ENCODE results near the gene MLLT1. TPM values are rescaled to one million over a fixed set of nuclear protein-coding genes. Genes with fewer than 3 reads are reported as not detected.
A peak's percentile ranks its signal among the peaks of the same experiment; 100 is the strongest.

Gene MLLT1
- total RNA-seq, 1 donor from 2014 or later, result 59.2 TPM

DNA sequence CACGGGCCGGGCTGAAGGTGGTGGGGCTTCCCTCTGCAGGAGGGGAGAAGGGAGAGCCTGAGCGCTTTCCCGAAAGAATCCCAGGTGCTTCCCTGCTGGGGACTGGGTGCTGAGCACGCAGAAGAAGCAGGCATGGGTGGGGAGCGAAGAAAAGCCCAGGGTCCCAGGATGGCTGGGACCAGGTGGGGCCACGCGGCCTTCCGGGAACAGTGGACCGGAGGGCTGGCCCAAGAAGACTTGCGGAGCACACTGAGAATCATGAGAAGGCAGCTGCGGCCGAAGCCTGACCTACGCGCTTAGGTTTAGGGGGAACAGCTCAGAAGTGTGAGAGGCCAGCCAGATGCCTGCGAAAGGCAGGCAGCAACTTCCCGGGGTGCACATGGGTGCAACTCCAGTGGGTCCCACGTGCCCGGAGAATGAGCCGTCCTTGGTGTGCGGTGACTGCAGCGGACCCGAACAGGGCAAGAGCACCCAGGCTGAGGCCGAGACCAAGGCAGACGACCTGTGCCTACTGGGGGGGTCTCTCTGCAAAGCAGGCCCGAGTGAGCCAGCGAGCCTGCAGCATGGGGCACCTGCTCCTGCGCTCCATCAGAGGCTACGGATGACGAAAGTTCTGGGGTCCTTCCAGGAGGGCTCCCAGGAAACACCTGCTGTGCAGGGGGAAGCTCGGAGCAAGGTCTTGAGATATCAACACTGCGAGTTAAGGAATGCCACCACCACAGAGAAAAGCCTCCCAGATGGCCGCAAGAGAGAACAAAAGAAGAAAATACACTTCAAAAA lies 52.4 kb downstream of the MLLT1 start:
- Mint-ChIP-seq H3K4me3 (ENCODE audit: unreplicated experiment) (no peak overlapping the region), H3K27ac (ENCODE audit: unreplicated experiment) (peak overlapping the region; percentile 61), H3K36me3 (ENCODE audit: low read depth, unreplicated experiment) (peaks cover 31% of the 10 kb centered on the region), H3K27me3 (ENCODE audit: unreplicated experiment) (peaks cover 28% of the 10 kb centered on the region), H3K4me1 (ENCODE audit: unreplicated experiment) (peaks cover 4% of the 10 kb centered on the region), H3K9me3 (ENCODE audit: unreplicated experiment) (no peaks in the 10 kb centered on the region)
- no peak for DNase-seq (ENCODE audit: low spot score)
- TF ChIP-seq, protein P1, sequence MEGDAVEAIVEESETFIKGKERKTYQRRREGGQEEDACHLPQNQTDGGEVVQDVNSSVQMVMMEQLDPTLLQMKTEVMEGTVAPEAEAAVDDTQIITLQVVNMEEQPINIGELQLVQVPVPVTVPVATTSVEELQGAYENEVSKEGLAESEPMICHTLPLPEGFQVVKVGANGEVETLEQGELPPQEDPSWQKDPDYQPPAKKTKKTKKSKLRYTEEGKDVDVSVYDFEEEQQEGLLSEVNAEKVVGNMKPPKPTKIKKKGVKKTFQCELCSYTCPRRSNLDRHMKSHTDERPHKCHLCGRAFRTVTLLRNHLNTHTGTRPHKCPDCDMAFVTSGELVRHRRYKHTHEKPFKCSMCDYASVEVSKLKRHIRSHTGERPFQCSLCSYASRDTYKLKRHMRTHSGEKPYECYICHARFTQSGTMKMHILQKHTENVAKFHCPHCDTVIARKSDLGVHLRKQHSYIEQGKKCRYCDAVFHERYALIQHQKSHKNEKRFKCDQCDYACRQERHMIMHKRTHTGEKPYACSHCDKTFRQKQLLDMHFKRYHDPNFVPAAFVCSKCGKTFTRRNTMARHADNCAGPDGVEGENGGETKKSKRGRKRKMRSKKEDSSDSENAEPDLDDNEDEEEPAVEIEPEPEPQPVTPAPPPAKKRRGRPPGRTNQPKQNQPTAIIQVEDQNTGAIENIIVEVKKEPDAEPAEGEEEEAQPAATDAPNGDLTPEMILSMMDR (IDR thresholded peaks at IDR 0.05; ENCODE audit: unreplicated experiment), result no peak

DNA sequence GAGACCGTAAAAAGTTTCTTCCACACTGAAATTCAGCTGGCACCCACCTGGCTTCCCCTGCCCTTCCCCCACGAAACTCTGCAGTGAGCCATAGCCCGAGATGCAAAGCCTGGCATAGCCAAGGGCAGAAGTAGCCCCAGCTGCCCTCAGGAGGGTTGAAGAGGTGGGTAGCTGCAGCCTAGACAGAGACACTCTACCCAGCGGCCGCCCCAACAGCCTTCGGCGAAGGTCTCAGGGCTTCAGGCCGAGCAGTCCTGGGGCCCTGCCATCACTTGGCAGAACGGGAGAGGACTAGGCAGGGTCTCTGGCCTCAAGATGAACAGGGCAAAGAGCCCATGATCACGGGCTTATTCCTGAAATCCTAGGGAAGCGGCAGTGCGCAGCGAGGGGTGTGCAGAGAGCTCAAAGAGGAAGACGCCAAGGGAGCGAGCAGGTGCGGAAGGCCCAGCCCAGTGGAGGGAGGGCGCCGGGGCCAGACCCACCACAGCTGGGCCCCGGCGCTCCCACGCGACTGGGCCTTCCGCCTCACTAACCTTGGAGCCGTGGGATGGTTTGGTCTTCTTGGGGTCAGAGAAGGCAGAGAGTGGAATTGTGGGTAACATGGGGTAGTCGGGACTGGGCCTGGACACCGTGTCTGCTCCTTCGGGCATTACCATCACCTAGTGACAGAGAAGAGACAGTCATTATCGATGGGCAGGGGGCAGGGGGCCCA lies 53.2 kb downstream of the MLLT1 start:
- Mint-ChIP-seq H3K9me3 (ENCODE audit: unreplicated experiment) (no peaks in the 10 kb centered on the region), H3K27ac (ENCODE audit: unreplicated experiment) (no peak overlapping the region), H3K27me3 (ENCODE audit: unreplicated experiment) (peaks cover 23% of the 10 kb centered on the region), H3K4me1 (ENCODE audit: unreplicated experiment) (peaks cover 4% of the 10 kb centered on the region), H3K36me3 (ENCODE audit: low read depth, unreplicated experiment) (peaks cover 31% of the 10 kb centered on the region), H3K4me3 (ENCODE audit: unreplicated experiment) (no peak overlapping the region)
- TF ChIP-seq, protein P1 (IDR thresholded peaks at IDR 0.05; ENCODE audit: unreplicated experiment), result no peak
- DNase-seq (ENCODE audit: low spot score), result no peak

DNA sequence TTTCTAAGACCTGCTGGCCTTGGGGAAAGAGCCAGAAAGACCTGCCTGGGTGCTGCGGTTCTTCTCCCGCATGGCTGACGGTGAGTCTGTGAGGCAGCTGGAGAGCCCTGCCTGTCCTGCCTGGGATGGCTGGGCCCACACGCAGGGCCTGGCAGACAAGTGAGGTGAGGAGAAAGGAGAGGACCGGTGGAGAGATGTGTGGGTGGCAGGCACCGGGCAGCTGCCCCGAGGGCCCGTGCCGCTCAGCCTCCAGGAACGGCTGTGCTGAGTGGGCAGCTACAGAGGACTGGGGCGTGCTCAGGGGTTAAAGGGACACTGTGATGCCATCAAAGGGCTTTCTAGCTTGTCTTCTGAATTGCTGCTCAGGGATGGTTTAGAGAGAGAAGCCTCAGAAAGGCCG lies 53.8 kb downstream of the MLLT1 start:
- Mint-ChIP-seq H3K27me3 (ENCODE audit: unreplicated experiment) (peaks cover 20% of the 10 kb centered on the region), H3K4me3 (ENCODE audit: unreplicated experiment) (no peak overlapping the region), H3K9me3 (ENCODE audit: unreplicated experiment) (no peaks in the 10 kb centered on the region), H3K4me1 (ENCODE audit: unreplicated experiment) (peaks cover 4% of the 10 kb centered on the region), H3K36me3 (ENCODE audit: low read depth, unreplicated experiment) (peaks cover 29% of the 10 kb centered on the region), H3K27ac (ENCODE audit: unreplicated experiment) (no peak overlapping the region)
- no peak for DNase-seq (ENCODE audit: low spot score)
- TF ChIP-seq, protein P1 (IDR thresholded peaks at IDR 0.05; ENCODE audit: unreplicated experiment), result no peak

DNA sequence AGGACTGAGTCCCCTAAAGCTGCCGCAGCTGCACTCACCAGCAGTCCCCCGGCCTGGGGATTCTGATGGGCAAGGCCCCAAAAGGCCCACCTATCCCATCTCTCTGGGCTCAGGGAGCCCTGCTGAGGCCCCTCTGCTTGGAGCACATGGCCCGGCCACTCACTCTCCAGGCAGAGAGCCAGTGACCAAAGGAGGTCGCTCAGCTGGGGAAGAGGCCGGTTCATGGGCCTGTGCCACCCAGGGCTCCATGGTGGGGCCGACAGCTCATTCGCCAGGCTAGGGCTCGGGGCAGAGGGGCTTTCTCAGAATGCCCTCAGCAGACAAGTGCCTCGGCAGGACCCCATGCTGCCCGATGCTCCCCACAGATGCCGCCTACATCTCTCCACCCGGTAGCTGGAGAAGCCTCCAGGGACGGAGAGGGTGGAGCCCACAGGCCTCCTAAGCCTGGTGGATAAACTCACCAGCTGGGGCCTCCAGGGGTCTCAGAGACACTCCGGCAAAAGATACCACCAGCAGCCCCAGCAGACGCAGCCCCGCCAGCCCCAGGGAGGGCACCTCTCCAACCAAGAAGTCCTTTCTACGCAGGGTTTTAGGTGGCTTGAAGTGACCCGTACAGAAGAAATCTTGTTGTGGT lies 54.4 kb downstream of the MLLT1 start:
- Mint-ChIP-seq H3K9me3 (ENCODE audit: unreplicated experiment) (no peaks in the 10 kb centered on the region), H3K4me3 (ENCODE audit: unreplicated experiment) (no peak overlapping the region), H3K36me3 (ENCODE audit: low read depth, unreplicated experiment) (peaks cover 24% of the 10 kb centered on the region), H3K27ac (ENCODE audit: unreplicated experiment) (no peak overlapping the region), H3K27me3 (ENCODE audit: unreplicated experiment) (peaks cover 16% of the 10 kb centered on the region), H3K4me1 (ENCODE audit: unreplicated experiment) (peaks cover 4% of the 10 kb centered on the region)
- TF ChIP-seq, protein P1 (IDR thresholded peaks at IDR 0.05; ENCODE audit: unreplicated experiment), result no peak
- no peak for DNase-seq (ENCODE audit: low spot score)
